HL-60 (cell line): ENCODE results near the gene GXYLT2.

ENCODE experiments used
- DNase-seq, 2 experiments: peaks; one replicate each; pipeline ENCODE4 v3.0.0-alpha.2; 2010 to 2020; ENCODE audit warnings: low read depth in 1 of 2, low spot score in 1 of 2
- H3K27ac ChIP-seq: fragments of 250-450 bp; sonication (Bioruptor Pico); replicated peaks from 2 replicates; pipeline ENCODE4 v1.5.1; 2020; ENCODE audit warnings: mild to moderate bottlenecking, moderate library complexity
- H3K27me3 ChIP-seq: fragments of 250-450 bp; sonication (Bioruptor Pico); 2 replicates; pipeline ENCODE4 v1.5.1; 2021; ENCODE audit warnings: mild to moderate bottlenecking, moderate library complexity; ENCODE audit not compliant: insufficient read depth, poor library complexity, severe bottlenecking
- H3K4me3 ChIP-seq: replicated peaks from 2 replicates; pipeline ENCODE4 v1.5.1; 2011; ENCODE audit warnings: mild to moderate bottlenecking, control low read depth, low read length; ENCODE audit not compliant: insufficient read depth
- GABPA ChIP-seq: IDR thresholded peaks from 2 replicates; pipeline ENCODE4 v1.6.1; 2012; ENCODE audit warnings: low read depth
- POLR2AphosphoS5 ChIP-seq: IDR thresholded peaks from 2 replicates; pipeline ENCODE4 v1.6.1; 2012; ENCODE audit warnings: low read depth
- REST ChIP-seq: IDR thresholded peaks from 2 replicates; pipeline ENCODE4 v1.6.1; 2012; ENCODE audit warnings: low read depth; ENCODE audit not compliant: insufficient replicate concordance
- SPI1 ChIP-seq: IDR thresholded peaks from 2 replicates; pipeline ENCODE4 v1.6.1; 2012; ENCODE audit warnings: low read depth, mild to moderate bottlenecking, borderline replicate concordance
- TF ChIP-seq, protein P1 (sequence below): IDR thresholded peaks from one replicate; pipeline ENCODE4 v1.5.1; 2011; ENCODE audit warnings: low read length, control low read depth, inconsistent platforms; ENCODE audit not compliant: insufficient read depth

The GXYLT2 gene

DNA sequence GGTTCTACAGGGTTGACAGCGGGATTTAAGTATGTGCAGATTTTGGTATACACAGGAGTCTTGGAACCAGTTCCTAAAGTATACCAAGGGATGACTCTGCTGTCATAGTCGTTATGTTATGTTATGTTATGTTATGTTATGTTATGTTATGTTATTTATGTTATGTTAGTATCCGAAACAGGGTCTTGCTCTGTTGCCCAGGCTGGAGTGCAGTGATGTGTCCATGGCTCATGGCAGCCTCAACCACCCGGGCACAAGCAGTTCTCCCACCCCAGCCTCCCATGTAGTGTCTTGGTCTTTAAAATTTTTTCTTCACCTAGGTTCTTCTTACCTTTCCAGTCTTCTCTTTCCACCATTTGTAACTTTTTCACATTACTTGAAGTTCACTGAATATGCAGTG is 130.5 kb downstream of the GXYLT2 start:
- Histone ChIP-seq H3K27ac (no peak overlapping the region), H3K4me3 (no peak overlapping the region), H3K27me3 (no peaks in the 10 kb centered on the region)
- DNase-seq: no peak
- no peak for TF ChIP-seq REST
- TF ChIP-seq SPI1: no peak
- no peak for TF ChIP-seq POLR2AphosphoS5
- TF ChIP-seq GABPA: no peak
- TF ChIP-seq, protein P1, sequence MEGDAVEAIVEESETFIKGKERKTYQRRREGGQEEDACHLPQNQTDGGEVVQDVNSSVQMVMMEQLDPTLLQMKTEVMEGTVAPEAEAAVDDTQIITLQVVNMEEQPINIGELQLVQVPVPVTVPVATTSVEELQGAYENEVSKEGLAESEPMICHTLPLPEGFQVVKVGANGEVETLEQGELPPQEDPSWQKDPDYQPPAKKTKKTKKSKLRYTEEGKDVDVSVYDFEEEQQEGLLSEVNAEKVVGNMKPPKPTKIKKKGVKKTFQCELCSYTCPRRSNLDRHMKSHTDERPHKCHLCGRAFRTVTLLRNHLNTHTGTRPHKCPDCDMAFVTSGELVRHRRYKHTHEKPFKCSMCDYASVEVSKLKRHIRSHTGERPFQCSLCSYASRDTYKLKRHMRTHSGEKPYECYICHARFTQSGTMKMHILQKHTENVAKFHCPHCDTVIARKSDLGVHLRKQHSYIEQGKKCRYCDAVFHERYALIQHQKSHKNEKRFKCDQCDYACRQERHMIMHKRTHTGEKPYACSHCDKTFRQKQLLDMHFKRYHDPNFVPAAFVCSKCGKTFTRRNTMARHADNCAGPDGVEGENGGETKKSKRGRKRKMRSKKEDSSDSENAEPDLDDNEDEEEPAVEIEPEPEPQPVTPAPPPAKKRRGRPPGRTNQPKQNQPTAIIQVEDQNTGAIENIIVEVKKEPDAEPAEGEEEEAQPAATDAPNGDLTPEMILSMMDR: no peak

DNA sequence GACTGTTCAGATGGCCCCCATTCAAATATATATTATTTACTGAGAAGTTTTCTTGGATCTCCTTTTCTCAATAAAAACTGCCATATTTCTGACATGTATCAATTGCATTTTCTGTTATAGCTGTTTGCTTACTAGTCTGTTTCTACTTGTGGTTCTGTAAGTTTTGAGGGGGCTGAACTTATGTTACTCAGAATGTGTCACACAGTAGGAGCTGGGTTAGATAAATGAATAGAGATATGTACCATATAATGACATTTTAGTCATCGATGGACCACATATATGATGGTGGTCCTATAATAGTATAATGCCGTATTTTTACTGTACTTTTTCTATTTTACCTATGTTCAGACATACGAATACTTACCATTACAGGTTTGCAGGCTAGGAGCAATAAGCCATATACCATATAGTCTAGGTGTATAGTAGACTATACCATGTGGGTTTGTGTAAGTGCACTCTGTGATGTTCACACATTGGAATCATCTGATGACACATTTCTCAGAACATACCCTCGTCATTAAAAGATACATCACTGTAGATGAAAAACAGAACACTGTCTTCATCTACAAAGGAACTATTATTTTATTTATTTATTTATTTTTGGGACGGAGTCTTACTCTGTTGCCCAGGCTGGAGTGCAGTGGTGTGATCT is 131.1 kb downstream of the GXYLT2 start:
- no peak for DNase-seq
- Histone ChIP-seq H3K27ac (no peak overlapping the region), H3K4me3 (no peak overlapping the region), H3K27me3 (no peaks in the 10 kb centered on the region)
- TF ChIP-seq, protein P1: no peak
- TF ChIP-seq GABPA (no peak), SPI1 (no peak), REST (no peak), POLR2AphosphoS5 (no peak)

DNA sequence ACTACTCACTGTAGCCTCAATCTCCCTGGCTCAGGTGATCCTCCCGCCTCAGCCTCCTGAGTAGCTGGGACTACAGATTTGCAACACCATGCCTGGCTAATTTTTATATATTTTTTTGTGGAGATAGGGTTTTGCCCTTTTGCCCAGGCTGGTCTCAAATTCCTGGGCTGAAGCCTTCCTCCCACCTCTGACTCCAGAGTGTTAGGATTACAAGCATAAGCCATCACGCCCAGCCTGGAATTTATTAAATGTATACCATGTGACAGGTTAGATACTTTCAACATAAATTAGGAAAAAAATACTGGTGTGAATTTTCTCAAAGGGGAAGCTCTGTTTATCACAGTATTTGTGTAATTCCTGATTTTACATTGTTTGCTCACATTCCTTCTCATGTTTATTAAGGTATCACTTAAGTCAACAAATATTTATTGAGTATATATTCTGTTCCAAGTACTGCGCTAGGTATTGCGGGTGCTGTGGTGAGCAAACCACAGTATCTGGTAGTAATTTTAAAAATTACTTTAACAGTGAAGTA is 133.5 kb downstream of the GXYLT2 start:
- no peak overlapping the region for H3K4me3 ChIP-seq
- H3K27me3 ChIP-seq: no peaks in the 10 kb centered on the region
- no peak for TF ChIP-seq GABPA
- TF ChIP-seq REST: no peak
- TF ChIP-seq, protein P1: no peak
- no peak for TF ChIP-seq POLR2AphosphoS5
- no peak for TF ChIP-seq SPI1
- DNase-seq: no peak
- no peak overlapping the region for H3K27ac ChIP-seq
